Endothelial cell of umbilical vein (primary cell): ENCODE data around the gene LGMN. TPM values are rescaled to one million over a fixed set of nuclear protein-coding genes. Genes with fewer than 3 reads are reported as not detected.

Experiments
- BruUV-seq: library from RNA; stranded (reverse); fragments of 400-500 nt; replicated peaks from 2 replicates; lab custom pipeline; 2021; lab: Mats Ljungman, UMichigan
- CTCF ChIA-PET: fragments of 300-600, 350-600 bp; sonication (Branson Sonifier 250); formaldehyde crosslinking; loops from one replicate; lab custom pipeline; 2021; ENCODE audit warnings: antibody characterized with exemption, inconsistent platforms; lab: Charles Lee
- POLR2A ChIA-PET: fragments of 300-600, 350-600 bp; sonication (Branson Sonifier 250); formaldehyde crosslinking; loops from one replicate; lab custom pipeline; 2021; ENCODE audit warnings: antibody characterized with exemption, inconsistent platforms; lab: Charles Lee
- DNase-seq: peaks from one replicate; pipeline ENCODE4 v3.0.0-alpha.2; 2011; ENCODE audit warnings: low read depth, low spot score
- FAIRE-seq: peaks from 2 replicates; lab custom pipeline; 2011; peaks lifted over from hg19 to GRCh38; lab: Jason Lieb, UNC
- H2AFZ ChIP-seq: 2 replicates; pipeline ENCODE4 v1.6.0; 2012; ENCODE audit warnings: low read depth, low read length, control low read depth, inconsistent platforms
- H3K27ac ChIP-seq: 2 replicates; pipeline ENCODE4 v1.5.1; 2011; ENCODE audit warnings: low read depth, mild to moderate bottlenecking, control low read depth, low read length, moderate library complexity; ENCODE audit not compliant: insufficient read depth
- H3K27me3 ChIP-seq, 2 experiments: 2 replicates each; pipeline versions ENCODE4 v1.6.0 to v1.6.1; 2011; ENCODE audit warnings: low read length in 2 of 2, mixed read lengths in 1 of 2; ENCODE audit not compliant: control insufficient read depth in 2 of 2, insufficient read depth in 2 of 2
- H3K36me3 ChIP-seq, 2 experiments: 2 replicates in 1 of 2; 3 replicates in 1 of 2; pipeline ENCODE4 v1.5.1; 2011; ENCODE audit warnings: low read length in 2 of 2, mild to moderate bottlenecking in 1 of 2, moderate library complexity in 1 of 2; ENCODE audit not compliant: control insufficient read depth in 2 of 2, insufficient read depth in 2 of 2; ENCODE audit errors: extremely low read depth in 1 of 2
- H3K4me1 ChIP-seq: 3 replicates; pipeline ENCODE4 v1.5.1; 2011; ENCODE audit warnings: mild to moderate bottlenecking, low read length; ENCODE audit not compliant: control insufficient read depth, insufficient read depth; ENCODE audit errors: extremely low read depth
- H3K4me2 ChIP-seq: 2 replicates; pipeline ENCODE4 v1.6.1; 2011; ENCODE audit warnings: low read length, control low read depth, mixed read lengths; ENCODE audit not compliant: insufficient read depth
- H3K4me3 ChIP-seq, 3 experiments: fragments of 200-600 bp in 1 of 3; sonication (generic), shearing (Covaris generic) in 1 of 3; replicated peaks in 1 of 3; 2 replicates each; pipeline ENCODE4 v1.5.1; 2011 to 2016; ENCODE audit warnings: control low read depth in 3 of 3, low read length in 3 of 3, mild to moderate bottlenecking in 2 of 3, inconsistent platforms in 1 of 3, low read depth in 1 of 3, moderate library complexity in 1 of 3; ENCODE audit not compliant: insufficient read depth in 1 of 3
- H3K79me2 ChIP-seq: 2 replicates; pipeline ENCODE4 v1.6.0; 2012; ENCODE audit warnings: low read length, inconsistent platforms; ENCODE audit not compliant: control insufficient read depth, insufficient read depth
- H3K9ac ChIP-seq: replicated peaks from 2 replicates; pipeline ENCODE3; 2011; ENCODE audit warnings: low read length, control low read depth; ENCODE audit not compliant: insufficient read depth; ENCODE audit errors: extremely low read depth
- H3K9me1 ChIP-seq: replicated peaks from 3 replicates; pipeline ENCODE4 v1.6.0; 2011; ENCODE audit warnings: mild to moderate bottlenecking, low read length; ENCODE audit not compliant: control insufficient read depth, insufficient read depth; ENCODE audit errors: extremely low read depth
- H3K9me3 ChIP-seq: replicated peaks from 2 replicates; pipeline ENCODE4 v1.5.1; 2012; ENCODE audit warnings: low read length, inconsistent platforms; ENCODE audit not compliant: control insufficient read depth, insufficient read depth
- H4K20me1 ChIP-seq: replicated peaks from 2 replicates; pipeline ENCODE3; 2011; ENCODE audit warnings: mild to moderate bottlenecking, low read length; ENCODE audit not compliant: control insufficient read depth, insufficient read depth; ENCODE audit errors: extremely low read depth
- CTCF ChIP-seq, 2 donors: IDR thresholded peaks; 1 replicate in 1 of 2; 2 replicates in 1 of 2; pipeline ENCODE4 v1.5.1; 2011; ENCODE audit warnings: low read length in 2 of 2, mild to moderate bottlenecking in 2 of 2, moderate library complexity in 2 of 2, control low read depth in 1 of 2, inconsistent platforms in 1 of 2, low read depth in 1 of 2; ENCODE audit not compliant: insufficient read depth in 1 of 2; ENCODE audit errors: extremely low read depth in 1 of 2
- EZH2 ChIP-seq: IDR thresholded peaks from 2 replicates; pipeline ENCODE4 v1.6.1; 2012; ENCODE audit warnings: borderline replicate concordance, low read depth, mild to moderate bottlenecking, moderate library complexity, low read length, inconsistent platforms; ENCODE audit not compliant: severe bottlenecking
- FOS ChIP-seq: IDR thresholded peaks from 2 replicates; pipeline ENCODE4 v1.6.1; 2011; ENCODE audit warnings: mild to moderate bottlenecking, low read length, moderate library complexity, borderline replicate concordance; ENCODE audit not compliant: insufficient read depth
- GATA2 ChIP-seq: IDR thresholded peaks from 2 replicates; pipeline ENCODE4 v1.7.0; 2011; ENCODE audit warnings: low read depth, mild to moderate bottlenecking, moderate library complexity, mixed read lengths, low read length; ENCODE audit not compliant: insufficient read length, insufficient read depth
- JUN ChIP-seq: IDR thresholded peaks from 2 replicates; pipeline ENCODE4 v1.6.1; 2011; ENCODE audit warnings: borderline replicate concordance, low read depth; ENCODE audit not compliant: insufficient read length, insufficient read depth
- MAX ChIP-seq: IDR thresholded peaks from 2 replicates; pipeline ENCODE4 v1.6.1; 2011; ENCODE audit not compliant: insufficient read depth, insufficient read length
- POLR2A ChIP-seq: IDR thresholded peaks from 2 replicates; pipeline ENCODE4 v1.6.1; 2012; ENCODE audit warnings: low read depth, mild to moderate bottlenecking, control low read depth, low read length
- POLR2AphosphoS5 ChIP-seq: IDR thresholded peaks from 2 replicates; pipeline ENCODE4 v1.6.1; 2012; ENCODE audit warnings: low read depth, mild to moderate bottlenecking, control low read depth, low read length, moderate library complexity; ENCODE audit not compliant: insufficient read depth
- dilution Hi-C: fragments of 300-500 bp; cut with MboI; formaldehyde crosslinking; loops from one replicate; pipeline ENCODE4 v1.15.0; 2019; ENCODE audit warnings: low sequenced_read_pairs; ENCODE audit not compliant: extremely low pct_ligation_motif_present
- intact Hi-C: fragments of 100-400 bp; cut with micrococcal nuclease; formaldehyde crosslinking; loops from one replicate; pipeline ENCODE4 v1.10.0; 2022
- polyA plus RNA-seq, 4 experiments: library from polyadenylated mRNA; depleted of rRNA in 3 of 4; stranded (reverse) in 3 of 4; unstranded in 1 of 4; fragments of >200 nt; gene quantifications; 2 replicates each; pipeline versions ENCODE4 v1.2.1 to v1.2.3, GENCODE V29; 2011 to 2012; ENCODE audit warnings: missing spikeins in 1 of 4
- total RNA-seq: library from RNA; stranded (reverse); gene quantifications from 2 replicates; pipeline ENCODE4 v1.2.3, GENCODE V29; 2021

LGMN gene
- total and polyA plus RNA-seq, 2 donors (not counting 3 experiments of a cell fraction or from before 2014, with no cell fraction given), result 56.7 to 99.2 TPM

GRCh38 chr14:92675421-92675820 is 73.0 kb downstream of the LGMN start:
- Histone ChIP-seq H3K79me2 (no peaks in the 10 kb centered on the region), H3K4me3 (no peak overlapping the region), H3K9ac (no peak overlapping the region), H3K9me3 (no peaks in the 10 kb centered on the region), H3K27me3 (no peaks in the 10 kb centered on the region), H4K20me1 (no peaks in the 10 kb centered on the region), H3K4me1 (no peaks in the 10 kb centered on the region), H3K36me3 (peaks cover 0 to 4% of the 10 kb centered on the region in 2 experiments), H3K27ac (no peak overlapping the region), H3K4me2 (no peak overlapping the region), H3K9me1 (no peaks in the 10 kb centered on the region), H2AFZ (no peak overlapping the region)
- DNase-seq, result no peak
- dilution Hi-C loops, result loop anchor here (25.0 kb wide), 1 partner anchor 313 kb away; no protein-coding TSS in a partner anchor
- no TSS peak for BruUV-seq
- TF ChIP-seq EZH2 (no peak), JUN (no peak), CTCF (IDR thresholded peaks at IDR 0.05; ENCODE audit: extremely low read depth in 1 of 2, insufficient read depth in 1 of 2, low read depth in 1 of 2, low read length in 2 of 2) (no peak), POLR2AphosphoS5 (no peak)
- CTCF ChIA-PET, result interaction anchor here (0.5 to 3.1 kb wide), 2 partner anchors 11 to 737 kb away, joined by 3 to 18 read pairs; no protein-coding TSS in a partner anchor
- intact Hi-C loops, result no loop called here
- FAIRE-seq, result no peak
- POLR2A ChIA-PET, result no interaction called here

- intact Hi-C loops (no loop called here), dilution Hi-C loops (no loop called here)
- no peaks in the 10 kb centered on the region for H3K4me1 ChIP-seq
- no peaks in the 10 kb centered on the region for H3K79me2 ChIP-seq
- no peak overlapping the region for H3K4me2 ChIP-seq
- H3K27ac ChIP-seq, result no peak overlapping the region
- no peak for TF ChIP-seq GATA2
- no peak for TF ChIP-seq MAX
- TF ChIP-seq POLR2A, result no peak
- TF ChIP-seq POLR2AphosphoS5, result no peak
- TF ChIP-seq EZH2, result no peak
- no peak for TF ChIP-seq FOS
- H3K36me3 ChIP-seq, result peaks cover 0 to 4% of the 10 kb centered on the region in 2 experiments
- H4K20me1 ChIP-seq, result no peaks in the 10 kb centered on the region
- H3K27me3 ChIP-seq, result no peaks in the 10 kb centered on the region
- FAIRE-seq (no peak), DNase-seq (no peak)
- CTCF ChIA-PET, result interaction anchor here (3.1 kb wide), 1 partner anchor 13 kb away, joined by 18 read pairs; no protein-coding TSS in a partner anchor
- no peak overlapping the region for H3K4me3 ChIP-seq
- no peak overlapping the region for H3K9ac ChIP-seq
- H2AFZ ChIP-seq, result no peak overlapping the region
- no peaks in the 10 kb centered on the region for H3K9me3 ChIP-seq
- no peaks in the 10 kb centered on the region for H3K9me1 ChIP-seq
- BruUV-seq, result no TSS peak
- POLR2A ChIA-PET, result no interaction called here
Measured at GRCh38 chr14:92673601-92674150, 74.8 kb downstream of the LGMN start.
